Esophagus squamous epithelium (tissue), 4 donors: Measurements from ENCODE around the gene CD82.

Experiments
- CTCF ChIP-seq, 6 experiments: fragments of 450-650 bp in 4 of 6; fragments of 200-600 bp in 2 of 6; sonication (generic) in 2 of 6; IDR thresholded peaks; one replicate each; pipeline ENCODE4 v1.5.1; 2016 to 2019; ENCODE audit warnings: antibody characterized with exemption in 6 of 6, mild to moderate bottlenecking in 4 of 6, moderate library complexity in 4 of 6
- POLR2A ChIP-seq, 4 donors: fragments of 450-650 bp; IDR thresholded peaks; one replicate each; pipeline ENCODE4 v1.6.1; 2017; ENCODE audit warnings: antibody characterized with exemption in 4 of 4, mild to moderate bottlenecking in 4 of 4, moderate library complexity in 3 of 4

GRCh38 chr11:44630511-44631210, 65.2 kb downstream of the CD82 start:
- no peak for TF ChIP-seq CTCF (IDR thresholded peaks at IDR 0.05)
- no peak for TF ChIP-seq POLR2A (IDR thresholded peaks at IDR 0.05)
